Right lobe of liver (tissue), 4 donors: ENCODE results near the gene S1PR3.

Source experiments
- CTCF ChIP-seq, 4 donors: fragments of 200-600 bp in 3 of 4; fragments of 450-650 bp in 1 of 4; IDR thresholded peaks; one replicate each; pipeline versions ENCODE4 v1.5.1 to v1.8.0; 2016 to 2022; ENCODE audit warnings: antibody characterized with exemption in 4 of 4, mild to moderate bottlenecking in 2 of 4
- POLR2A ChIP-seq: fragments of 450-650 bp; IDR thresholded peaks from one replicate; pipeline ENCODE4 v1.6.1; 2017; ENCODE audit warnings: antibody characterized with exemption, mild to moderate bottlenecking
- donor health status: DM: no; HTN: no; CAD: no.
- donor health status: DM: no; HTN: no; CAD: no.
- donor health status: DM: no; HTN: yes; CAD: no.

GRCh38 chr9:88968799-88969198, 22.5 kb upstream of the S1PR3 start:
- TF ChIP-seq CTCF (IDR thresholded peaks at IDR 0.05) (no peak), POLR2A (no peak)
